ENCODE measurements around the gene CACNA1I. TPM values are rescaled to one million over a fixed set of nuclear protein-coding genes. Genes with fewer than 3 reads are reported as not detected.

CACNA1I gene
- polyA plus RNA-seq, result 0.09 TPM in 1 of 2 replicates, not detected in the other

GRCh38 chr22:39570665-39571064, at the start of gene CACNA1I:
Gene CACNA1I (plus strand): TSS chr22:39570753. CDS start chr22:39570753, 0 bp downstream.

DNA sequence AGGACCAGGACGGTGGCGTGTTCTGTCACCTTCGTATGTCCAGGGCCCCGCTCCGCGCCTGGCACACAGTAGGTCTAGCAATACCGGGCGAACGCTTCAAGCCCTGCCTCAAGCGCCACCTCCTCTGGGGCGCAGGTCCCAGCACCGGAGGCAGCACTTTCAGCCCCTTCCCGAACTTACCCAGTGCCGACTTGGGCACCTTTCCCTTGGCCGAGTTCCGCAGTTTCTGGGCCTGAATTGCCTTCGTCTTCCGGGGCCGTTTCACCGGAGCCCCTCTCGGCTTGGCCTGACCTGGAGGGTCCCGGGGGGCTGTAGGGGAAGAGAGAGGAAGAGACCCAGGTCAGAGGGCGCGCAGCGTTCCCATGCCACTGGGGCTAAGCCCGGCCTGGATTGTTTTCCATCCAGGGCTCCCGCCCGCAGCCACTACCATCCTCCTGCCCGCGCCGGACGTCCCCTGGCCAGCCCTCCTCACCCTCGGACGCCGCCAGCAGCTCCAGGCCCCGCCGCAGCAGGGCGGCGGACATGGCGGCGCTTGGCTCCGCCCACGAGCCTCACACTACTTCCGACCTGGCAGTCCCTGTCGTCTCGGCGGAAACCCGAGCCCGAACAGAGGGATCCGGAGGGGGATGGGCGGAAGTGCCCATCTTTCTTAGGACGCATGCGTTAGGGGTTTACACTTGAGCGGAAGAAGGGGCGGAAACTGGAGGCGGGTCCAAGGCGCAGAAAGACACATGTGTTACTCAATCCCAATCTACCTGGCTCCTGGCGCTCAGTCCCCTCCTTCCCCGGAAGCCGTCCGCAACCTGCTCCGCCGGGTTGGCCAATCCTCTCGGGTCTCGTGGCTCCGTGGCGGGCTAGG, 38.1 kb upstream of the CACNA1I start, which contains the start of gene RPS19BP1:
Gene RPS19BP1 (minus strand): TSS at position 534 of the 859 bp plus-strand sequence. CDS start 10 bp downstream, at position 524.

Other genes starting within 250 kb of the CACNA1I start
- 16.2 and 23.8 TPM in 2 replicates for gene SYNGR1, start 220.8 kb upstream of the CACNA1I start, polyA plus RNA-seq
- 1.5 and 1.6 TPM in 2 replicates for gene TAB1, start 171.0 kb upstream of the CACNA1I start, polyA plus RNA-seq
- 3.1 and 3.9 TPM in 2 replicates for gene MGAT3, start 113.7 kb upstream of the CACNA1I start, polyA plus RNA-seq
- 9.0 and 9.3 TPM in 2 replicates for gene MIEF1, start 68.5 kb upstream of the CACNA1I start, polyA plus RNA-seq
- 170 and 218 TPM in 2 replicates for gene ATF4, start 50.2 kb upstream of the CACNA1I start, polyA plus RNA-seq
- gene RPS19BP1, start 38.0 kb upstream of the CACNA1I start, polyA plus RNA-seq, result 29.7 and 37.0 TPM in 2 replicates